Pancreas (tissue), 10 donors: ENCODE measurements around the gene NCOA3. TPM values are rescaled to one million over a fixed set of nuclear protein-coding genes. Genes with fewer than 3 reads are reported as not detected.

Experiments used
- ATAC-seq, 4 donors: fragments of 200-7000 bp; cut with Tn5 transposase; one replicate each; pipeline versions ENCODE4 v1.8.0 to v1.9.1; 2020; ENCODE audit warnings: mild to moderate bottlenecking in 4 of 4, moderate library complexity in 4 of 4
- DNase-seq, 6 donors: peaks; one replicate each; pipeline ENCODE4 v3.0.0-alpha.2; 2020
- FAIRE-seq: peaks from 2 replicates; lab custom pipeline; 2012; peaks lifted over from hg19 to GRCh38; lab: Jason Lieb, UNC
- H3K27ac ChIP-seq, 4 donors: fragments of 200-600 bp; sonication (generic); 1 replicate in 3 of 4; 2 replicates in 1 of 4; pipeline versions ENCODE4 v1.5.0 to v1.8.0; 2020
- H3K27me3 ChIP-seq, 4 donors: fragments of 200-600 bp; one replicate each; pipeline ENCODE4 v1.8.0; 2021
- H3K36me3 ChIP-seq, 3 donors: fragments of 200-600 bp; sonication (generic) in 1 of 3; one replicate each; pipeline versions ENCODE4 v1.5.0 to v1.8.0; 2020 to 2021
- H3K4me1 ChIP-seq, 3 donors: fragments of 200-600 bp; one replicate each; pipeline ENCODE4 v1.8.0; 2021
- H3K4me3 ChIP-seq, 4 donors: fragments of 200-600 bp; sonication (generic) in 2 of 4; one replicate each; pipeline versions ENCODE4 v1.5.0 to v1.8.0; 2020 to 2021
- H3K9me3 ChIP-seq, 4 donors: fragments of 200-600 bp; one replicate each; pipeline ENCODE4 v1.8.0; 2021
- CTCF ChIP-seq, 4 donors: fragments of 200-600 bp; sonication (generic) in 3 of 4; IDR thresholded peaks; one replicate each; pipeline versions ENCODE4 v1.5.0 to v1.8.0; 2021; ENCODE audit warnings: antibody characterized with exemption in 4 of 4
- WGBS, 2 donors: extraction: QIAGEN DNeasy Blood & Tissue Kit; methylation state at CpG; one replicate each; pipeline ENCODE4 v1.1.7; 2013; 5-methylcytosine and 5-hydroxymethylcytosine counted together
- intact Hi-C, 3 donors: fragments of 100-400 bp; cut with DNase I; formaldehyde crosslinking; loops; one replicate each; pipeline versions ENCODE4 v1.11.1 to v1.14.2; 2022
- polyA plus RNA-seq, 2 donors: library from polyadenylated mRNA; stranded (reverse); fragments of 200-250 nt; gene quantifications; one replicate each; pipeline ENCODE4 v1.2.3, GENCODE V29; 2013
- total RNA-seq, 6 donors: library from RNA; stranded (reverse); fragmentation: NEBNext Ultra II Directional in 4 of 6; extraction: Animal tissue kit (Norgen Biotek cat#: 25700) in 4 of 6; gene quantifications; one replicate each; pipeline versions ENCODE4 v1.2.1 to v1.2.4, GENCODE V29; 2021 to 2023
- donor health status: healthy with polysubstance abuse.
- donor health status: DM: no; HTN: no; CAD: no; lungs with moderate emphysema.
- donor health status: DM: no; HTN: no; CAD: no.
- donor health status: control.
- donor health status: control.
- donor health status: Bipolar disorder and iron deficiency.
- donor health status: DM: yes; HTN: yes; CAD: no.
- donor health status: DM: no; HTN: no; CAD: no.
- donor health status: DM: no; HTN: no; CAD: no.
- donor health status: DM: yes; HTN: yes; CAD: no.

The NCOA3 gene
- total and polyA plus RNA-seq, 8 donors = 3.6 to 17.4 (median 10.5) TPM

GRCh38 chr20:47480239-47480638 is 21.4 kb upstream of the NCOA3 start:
- WGBS, 2 donors = 86 to 87% methylated on average over 6 of the region's 6 CpGs
- FAIRE-seq (no peak), DNase-seq (no peak), ATAC-seq (no peak)
- H3K4me3 ChIP-seq = no peak overlapping the region
- no peak overlapping the region for H3K27ac ChIP-seq
- intact Hi-C loops = no loop called here
- H3K27me3 ChIP-seq = no peaks in the 10 kb centered on the region
- no peak for TF ChIP-seq CTCF (IDR thresholded peaks at IDR 0.05)
- H3K36me3 ChIP-seq = no peaks in the 10 kb centered on the region
- no peaks in the 10 kb centered on the region for H3K9me3 ChIP-seq
- H3K4me1 ChIP-seq = no peaks in the 10 kb centered on the region

- no peak for FAIRE-seq
- no peak overlapping the region for H3K4me3 ChIP-seq
- no peak for TF ChIP-seq CTCF (IDR thresholded peaks at IDR 0.05)
- no peaks in the 10 kb centered on the region for H3K4me1 ChIP-seq
- ATAC-seq = no peak
- no peaks in the 10 kb centered on the region for H3K9me3 ChIP-seq
- intact Hi-C loops = no loop called here
- no peak for DNase-seq
- H3K36me3 ChIP-seq = no peaks in the 10 kb centered on the region
- no peaks in the 10 kb centered on the region for H3K27me3 ChIP-seq
- no peak overlapping the region for H3K27ac ChIP-seq
Observed at GRCh38 chr20:47480705-47481104, 21.0 kb upstream of the NCOA3 start.

GRCh38 chr20:47481330-47482216 is 20.1 kb upstream of the NCOA3 start:
- no peak for FAIRE-seq
- 77 to 88% methylated on average over 15 of the region's 15 CpGs for WGBS, 2 donors
- Histone ChIP-seq H3K4me1 (no peaks in the 10 kb centered on the region), H3K27ac (no peak overlapping the region), H3K9me3 (no peaks in the 10 kb centered on the region), H3K27me3 (no peaks in the 10 kb centered on the region), H3K4me3 (no peak overlapping the region), H3K36me3 (no peaks in the 10 kb centered on the region)
- no peak for DNase-seq
- ATAC-seq = no peak
- no peak for TF ChIP-seq CTCF (IDR thresholded peaks at IDR 0.05)
- intact Hi-C loops = no loop called here

GRCh38 chr20:47482705-47483104 is 19.0 kb upstream of the NCOA3 start:
- H3K27ac ChIP-seq = no peak overlapping the region
- DNase-seq (no peak), ATAC-seq (no peak), FAIRE-seq (no peak)
- no peak overlapping the region for H3K4me3 ChIP-seq
- no peaks in the 10 kb centered on the region for H3K9me3 ChIP-seq
- H3K4me1 ChIP-seq = no peaks in the 10 kb centered on the region
- WGBS, 2 donors = 88 to 95% methylated on average over 2 of the region's 2 CpGs
- H3K27me3 ChIP-seq = no peaks in the 10 kb centered on the region
- TF ChIP-seq CTCF (IDR thresholded peaks at IDR 0.05) = no peak
- no peaks in the 10 kb centered on the region for H3K36me3 ChIP-seq
- intact Hi-C loops = no loop called here

- Histone ChIP-seq H3K4me3 (no peak overlapping the region), H3K27me3 (no peaks in the 10 kb centered on the region), H3K4me1 (no peaks in the 10 kb centered on the region), H3K36me3 (no peaks in the 10 kb centered on the region), H3K27ac (no peak overlapping the region), H3K9me3 (no peaks in the 10 kb centered on the region)
- DNase-seq (no peak), FAIRE-seq (no peak), ATAC-seq (no peak)
- TF ChIP-seq CTCF (IDR thresholded peaks at IDR 0.05) = no peak
- WGBS, 2 donors = 83 to 88% methylated on average over 5 of the region's 5 CpGs
- intact Hi-C loops = no loop called here
Observed at GRCh38 chr20:47484303-47484702, 17.4 kb upstream of the NCOA3 start.
